Gastroesophageal sphincter (tissue), 4 donors: ENCODE data around the gene BCAS3. TPM values are rescaled to one million over a fixed set of nuclear protein-coding genes. Genes with fewer than 3 reads are reported as not detected.

Experiments
- ATAC-seq: fragments of 150-250 bp; one replicate; pipeline ENCODE4 v1.9.1; 2016; ENCODE audit warnings: mild to moderate bottlenecking, moderate library complexity
- H3K27ac ChIP-seq, 4 donors: fragments of 200-600 bp; sonication (generic) in 3 of 4; 1 replicate in 3 of 4; 2 replicates in 1 of 4; pipeline ENCODE4 v1.5.1; 2016 to 2019
- H3K27me3 ChIP-seq: fragments of 200-600 bp; sonication (generic); one replicate; pipeline ENCODE4 v1.5.1; 2019
- H3K36me3 ChIP-seq, 2 donors: fragments of 200-600 bp; sonication (generic); one replicate each; pipeline ENCODE4 v1.5.1; 2019; ENCODE audit warnings: control low read depth in 1 of 2
- H3K4me1 ChIP-seq, 3 donors: fragments of 200-600 bp; sonication (generic); 1 replicate in 2 of 3; 2 replicates in 1 of 3; pipeline ENCODE4 v1.5.1; 2016 to 2019; ENCODE audit warnings: control low read depth in 2 of 3
- H3K4me3 ChIP-seq, 2 donors: fragments of 200-600 bp; sonication (generic); one replicate each; pipeline ENCODE4 v1.5.1; 2019; ENCODE audit warnings: mild to moderate bottlenecking in 1 of 2, moderate library complexity in 1 of 2
- H3K9me3 ChIP-seq, 3 donors: fragments of 200-600 bp; sonication (generic); one replicate each; pipeline ENCODE4 v1.5.1; 2017 to 2019; ENCODE audit warnings: control low read depth in 2 of 3
- EP300 ChIP-seq: sonication (generic); formaldehyde crosslinking; IDR thresholded peaks from one replicate; pipeline ENCODE4 v1.6.1; 2017; ENCODE audit warnings: antibody characterized with exemption, mild to moderate bottlenecking
- POLR2A ChIP-seq, 2 donors: fragments of 450-650 bp; IDR thresholded peaks; one replicate each; pipeline ENCODE4 v1.6.1; 2017; ENCODE audit warnings: antibody characterized with exemption in 2 of 2, mild to moderate bottlenecking in 2 of 2, moderate library complexity in 1 of 2
- POLR2AphosphoS5 ChIP-seq: sonication (generic); formaldehyde crosslinking; IDR thresholded peaks from one replicate; pipeline ENCODE4 v1.6.1; 2017; ENCODE audit warnings: antibody characterized with exemption
- WGBS, 2 donors: methylation state at CpG; one replicate each; pipeline ENCODE4 v1.1.5; 2018; ENCODE audit warnings: low coverage in 1 of 2; 5-methylcytosine and 5-hydroxymethylcytosine counted together
- total RNA-seq, 4 donors: library from RNA; depleted of rRNA; stranded (reverse); fragments of >200 nt; gene quantifications; one replicate each; pipeline ENCODE4 v1.1.0, GENCODE V29; 2016
- TF ChIP-seq, protein P1 (sequence below), 4 experiments: fragments of 200-600 bp in 2 of 4; fragments of 450-650 bp in 2 of 4; sonication (generic) in 1 of 4; IDR thresholded peaks; one replicate each; pipeline ENCODE4 v1.5.1; 2017 to 2019; ENCODE audit warnings: antibody characterized with exemption in 4 of 4, mild to moderate bottlenecking in 2 of 4, moderate library complexity in 2 of 4

BCAS3 gene
- total RNA-seq, 4 donors from 2014 or later: 18.8 to 37.0 (median 34.5) TPM

DNA sequence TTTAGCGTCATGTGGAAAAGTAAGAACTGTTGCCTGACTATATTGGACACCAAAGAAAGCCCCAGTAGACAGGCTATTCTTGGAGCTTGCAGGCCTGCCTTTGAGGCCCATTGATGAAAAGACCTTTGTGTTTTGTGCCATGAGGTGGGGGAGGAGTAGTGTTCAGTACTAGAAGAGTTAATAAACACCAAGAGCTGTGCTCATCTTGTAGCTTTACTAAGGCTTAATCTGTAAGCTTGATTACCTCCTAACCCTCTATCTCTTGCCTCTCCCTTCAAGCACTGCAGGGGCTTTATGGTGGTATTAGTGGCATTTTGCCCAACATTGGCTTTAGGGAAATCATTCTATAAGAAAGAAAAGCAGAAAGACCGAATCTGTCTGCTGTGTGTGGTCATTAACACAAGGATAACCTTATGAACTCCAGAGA is 501.7 kb downstream of the BCAS3 start:
- H3K36me3 ChIP-seq: no peaks in the 10 kb centered on the region
- no peaks in the 10 kb centered on the region for H3K9me3 ChIP-seq
- ATAC-seq: no peak
- H3K27ac ChIP-seq: no peak overlapping the region
- no peaks in the 10 kb centered on the region for H3K27me3 ChIP-seq
- H3K4me1 ChIP-seq: no peaks in the 10 kb centered on the region
- WGBS, 2 donors: 83% methylated on average over 1 to 2 of the region's 2 CpGs
- TF ChIP-seq, protein P1, sequence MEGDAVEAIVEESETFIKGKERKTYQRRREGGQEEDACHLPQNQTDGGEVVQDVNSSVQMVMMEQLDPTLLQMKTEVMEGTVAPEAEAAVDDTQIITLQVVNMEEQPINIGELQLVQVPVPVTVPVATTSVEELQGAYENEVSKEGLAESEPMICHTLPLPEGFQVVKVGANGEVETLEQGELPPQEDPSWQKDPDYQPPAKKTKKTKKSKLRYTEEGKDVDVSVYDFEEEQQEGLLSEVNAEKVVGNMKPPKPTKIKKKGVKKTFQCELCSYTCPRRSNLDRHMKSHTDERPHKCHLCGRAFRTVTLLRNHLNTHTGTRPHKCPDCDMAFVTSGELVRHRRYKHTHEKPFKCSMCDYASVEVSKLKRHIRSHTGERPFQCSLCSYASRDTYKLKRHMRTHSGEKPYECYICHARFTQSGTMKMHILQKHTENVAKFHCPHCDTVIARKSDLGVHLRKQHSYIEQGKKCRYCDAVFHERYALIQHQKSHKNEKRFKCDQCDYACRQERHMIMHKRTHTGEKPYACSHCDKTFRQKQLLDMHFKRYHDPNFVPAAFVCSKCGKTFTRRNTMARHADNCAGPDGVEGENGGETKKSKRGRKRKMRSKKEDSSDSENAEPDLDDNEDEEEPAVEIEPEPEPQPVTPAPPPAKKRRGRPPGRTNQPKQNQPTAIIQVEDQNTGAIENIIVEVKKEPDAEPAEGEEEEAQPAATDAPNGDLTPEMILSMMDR (IDR thresholded peaks at IDR 0.05): no peak
- no peak for TF ChIP-seq EP300
- no peak overlapping the region for H3K4me3 ChIP-seq

GRCh38 chr17:61183793-61184192 is 506.1 kb downstream of the BCAS3 start:
- no peak overlapping the region for H3K27ac ChIP-seq
- no peaks in the 10 kb centered on the region for H3K9me3 ChIP-seq
- H3K36me3 ChIP-seq: no peaks in the 10 kb centered on the region
- TF ChIP-seq POLR2AphosphoS5: no peak
- TF ChIP-seq, protein P1 (IDR thresholded peaks at IDR 0.05): no peak
- no peak for TF ChIP-seq EP300
- no peak for TF ChIP-seq POLR2A (IDR thresholded peaks at IDR 0.05)
- WGBS, 2 donors: 74 to 76% methylated on average over 2 of the region's 2 CpGs
- no peaks in the 10 kb centered on the region for H3K4me1 ChIP-seq
- H3K27me3 ChIP-seq: no peaks in the 10 kb centered on the region
- ATAC-seq: no peak
- no peak overlapping the region for H3K4me3 ChIP-seq

DNA sequence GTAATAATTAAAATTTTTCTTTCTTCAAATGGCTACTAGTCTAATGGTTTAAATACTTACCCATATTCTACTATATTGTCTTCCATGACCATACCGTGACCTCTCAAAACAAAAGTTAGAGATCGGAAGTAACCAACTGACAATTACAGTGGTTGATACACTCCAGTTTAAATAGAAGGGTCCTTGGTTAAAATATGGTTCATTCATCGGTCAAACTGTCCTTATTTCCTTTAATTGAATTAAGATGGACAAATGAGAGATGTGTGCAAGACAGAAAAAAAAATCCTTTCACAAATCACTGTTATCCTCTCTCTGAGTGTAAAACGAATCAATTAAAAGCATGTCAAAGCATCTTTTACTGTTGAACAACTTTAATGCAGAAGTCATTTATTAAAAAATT is 507.7 kb downstream of the BCAS3 start:
- no peak for ATAC-seq
- WGBS, 2 donors: 94 to 100% methylated on average over 4 of the region's 4 CpGs
- Histone ChIP-seq H3K27me3 (no peaks in the 10 kb centered on the region), H3K36me3 (no peaks in the 10 kb centered on the region), H3K4me1 (no peaks in the 10 kb centered on the region), H3K9me3 (no peaks in the 10 kb centered on the region), H3K4me3 (no peak overlapping the region), H3K27ac (no peak overlapping the region)
- TF ChIP-seq POLR2AphosphoS5 (no peak), POLR2A (IDR thresholded peaks at IDR 0.05) (no peak), EP300 (no peak)
- TF ChIP-seq, protein P1 (IDR thresholded peaks at IDR 0.05): no peak

DNA sequence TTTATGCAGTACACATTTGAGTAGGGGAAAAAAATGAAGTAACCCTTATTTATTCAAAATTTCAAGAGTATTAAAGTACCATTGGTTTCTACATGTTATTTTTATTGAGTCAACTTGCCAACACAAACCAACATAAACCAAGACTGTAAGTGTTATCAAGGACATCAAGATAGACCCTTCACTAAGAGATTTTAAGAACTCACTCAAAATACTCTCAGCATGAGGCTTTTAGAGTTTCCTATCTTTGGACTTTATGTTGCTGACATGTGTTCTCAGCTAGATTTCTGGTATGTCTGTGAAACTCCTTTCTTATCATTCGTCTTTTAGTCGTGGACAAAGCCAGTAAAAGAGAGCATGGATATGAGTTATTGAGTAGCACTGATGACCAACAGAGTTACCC is 509.4 kb downstream of the BCAS3 start:
- TF ChIP-seq, protein P1 (IDR thresholded peaks at IDR 0.05): no peak
- TF ChIP-seq POLR2AphosphoS5: no peak
- TF ChIP-seq POLR2A (IDR thresholded peaks at IDR 0.05): no peak
- Histone ChIP-seq H3K27me3 (no peaks in the 10 kb centered on the region), H3K4me1 (no peaks in the 10 kb centered on the region), H3K27ac (no peak overlapping the region), H3K9me3 (no peaks in the 10 kb centered on the region), H3K36me3 (no peaks in the 10 kb centered on the region), H3K4me3 (no peak overlapping the region)
- WGBS, 2 donors: 80 to 88% methylated on average over 2 of the region's 2 CpGs
- no peak for ATAC-seq

DNA sequence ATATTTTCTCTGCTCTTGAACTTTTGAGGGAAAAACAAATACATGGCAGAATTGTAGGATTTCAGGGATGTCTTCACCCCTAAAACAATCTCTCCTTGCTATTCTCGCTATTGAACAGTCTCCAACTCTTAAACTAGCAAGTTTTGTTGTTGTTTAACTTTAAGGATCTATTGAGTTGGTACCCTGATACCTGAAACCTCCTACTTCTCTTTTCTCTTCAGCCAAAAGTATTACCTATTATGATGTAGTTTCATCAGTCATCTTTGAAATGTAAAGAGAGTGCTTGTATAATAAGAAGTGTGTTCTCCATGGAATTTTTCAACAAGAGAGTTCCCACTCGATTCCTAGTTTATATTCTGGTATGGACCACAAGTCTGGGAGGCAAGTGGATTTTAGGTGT is 510.4 kb downstream of the BCAS3 start:
- Histone ChIP-seq H3K4me3 (no peak overlapping the region), H3K9me3 (no peaks in the 10 kb centered on the region), H3K36me3 (no peaks in the 10 kb centered on the region), H3K27ac (no peak overlapping the region), H3K27me3 (no peaks in the 10 kb centered on the region), H3K4me1 (no peaks in the 10 kb centered on the region)
- TF ChIP-seq, protein P1 (IDR thresholded peaks at IDR 0.05): no peak
- no peak for TF ChIP-seq POLR2AphosphoS5
- TF ChIP-seq POLR2A (IDR thresholded peaks at IDR 0.05): no peak
- TF ChIP-seq EP300: no peak
- no peak for ATAC-seq
- 89 to 100% methylated on average over 2 of the region's 2 CpGs for WGBS, 2 donors
